Measurements from ENCODE around the gene METRN.
"Not testable (repeated sequence)": the region's sequence is repeated elsewhere in the genome, so short reads cannot be mapped to it uniquely, and the experiment has no call there.

The METRN gene

GRCh38 chr16:739560-740458, 24.9 kb downstream of the METRN start:
- DNase-seq: no peak

GRCh38 chr16:740459-740763, 25.5 kb downstream of the METRN start:
- DNase-seq: no peak

GRCh38 chr16:740764-741505, 26.0 kb downstream of the METRN start, which contains the start of gene CIAO3:
CIAO3 (minus strand) TSS chr16:740997; CDS start chr16:740985, 12 bp downstream.
- DNase-seq: peak; percentile 88

GRCh38 chr16:741986-742629, 27.2 kb downstream of the METRN start:
- no peak for DNase-seq

- not testable (repeated sequence) for DNase-seq
Observed at GRCh38 chr16:742894-743293, 28.0 kb downstream of the METRN start.

- no peak for DNase-seq
Observed at GRCh38 chr16:743794-744500, 29.0 kb downstream of the METRN start.

- no peak for DNase-seq
Observed at GRCh38 chr16:745739-746138, 30.8 kb downstream of the METRN start.

GRCh38 chr16:746637-747036, 31.7 kb downstream of the METRN start:
- no peak for DNase-seq

- DNase-seq: no peak
Observed at GRCh38 chr16:747978-748746, 33.2 kb downstream of the METRN start.

GRCh38 chr16:749010-749409, 34.1 kb downstream of the METRN start:
- no peak for DNase-seq

GRCh38 chr16:750485-750884, 35.6 kb downstream of the METRN start:
- DNase-seq: no peak

GRCh38 chr16:751152-752006, 36.5 kb downstream of the METRN start:
- DNase-seq: no peak

GRCh38 chr16:752007-752312, 37.0 kb downstream of the METRN start:
- DNase-seq: no peak

GRCh38 chr16:754121-754607, 39.2 kb downstream of the METRN start:
- DNase-seq: not testable (repeated sequence)

GRCh38 chr16:754656-755055, 39.7 kb downstream of the METRN start:
- DNase-seq: no peak

- DNase-seq: no peak
Observed at GRCh38 chr16:756428-756827, 41.5 kb downstream of the METRN start.

- no peak for DNase-seq
Observed at GRCh38 chr16:759110-759910, 44.4 kb downstream of the METRN start.

GRCh38 chr16:760065-760464, 45.1 kb downstream of the METRN start:
- no peak for DNase-seq

GRCh38 chr16:760545-761343, 45.8 kb downstream of the METRN start, which contains the start of gene MSLN:
MSLN (plus strand) TSS chr16:760734; CDS start chr16:762681, 1,947 bp downstream.
- DNase-seq: no peak

Data from T-helper 9 cell (primary cell).